NCI-H2081 (cell line): ENCODE measurements around the gene ACER3.
"Not testable (repeated sequence)": the region's sequence is repeated elsewhere in the genome, so short reads cannot be mapped to it uniquely, and the experiment has no call there.

Experiments
- DNase-seq, 2 experiments: peaks; one replicate each; lab custom pipeline; 2025; lab: John Stamatoyannopoulos, UW

Gene ACER3

GRCh38 chr11:76860539-76861475 is at the start of gene ACER3:
Gene ACER3 (plus strand): TSS chr11:76860918. CDS start chr11:76860977, 59 bp downstream.
- peak; percentile 86 for DNase-seq

DNA sequence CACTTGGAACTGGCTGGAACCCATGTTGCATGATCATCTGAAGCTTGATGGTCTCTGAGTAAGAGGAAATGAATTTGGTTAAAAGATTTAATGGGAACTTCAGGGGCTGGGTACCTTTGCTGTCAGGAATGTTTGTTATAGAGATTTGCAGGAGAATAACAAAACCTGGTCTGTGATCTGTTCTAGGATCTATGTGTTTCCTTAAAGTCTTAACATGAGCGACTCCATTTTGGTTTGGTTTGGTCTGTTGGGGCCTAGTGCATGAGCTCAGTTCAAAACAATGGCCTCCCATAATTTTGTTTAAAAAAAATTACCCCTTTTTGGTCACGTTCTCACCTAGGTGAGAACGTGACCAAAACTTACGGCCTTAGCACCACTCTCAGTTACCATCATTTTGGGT is 49.5 kb upstream of the ACER3 start:
- DNase-seq = no peak

DNA sequence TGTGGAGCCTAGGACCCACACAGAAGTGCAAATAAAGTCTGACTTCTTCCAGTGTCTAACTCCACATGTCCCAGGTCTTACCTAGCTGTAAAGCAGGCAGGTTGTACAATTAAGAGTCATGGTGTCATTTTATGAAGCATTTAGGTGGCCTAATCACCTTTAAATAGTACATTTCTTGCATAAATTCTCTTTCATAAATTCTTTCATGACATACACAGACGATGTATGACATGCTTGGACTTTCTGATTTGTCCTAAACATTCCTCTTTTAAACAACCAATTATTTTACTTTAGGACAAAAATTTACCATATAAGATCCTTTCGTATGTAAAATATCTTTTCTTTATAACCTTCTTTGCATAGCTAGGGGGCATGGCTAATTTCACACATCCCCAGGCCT is 46.3 kb upstream of the ACER3 start:
- no peak for DNase-seq

DNA sequence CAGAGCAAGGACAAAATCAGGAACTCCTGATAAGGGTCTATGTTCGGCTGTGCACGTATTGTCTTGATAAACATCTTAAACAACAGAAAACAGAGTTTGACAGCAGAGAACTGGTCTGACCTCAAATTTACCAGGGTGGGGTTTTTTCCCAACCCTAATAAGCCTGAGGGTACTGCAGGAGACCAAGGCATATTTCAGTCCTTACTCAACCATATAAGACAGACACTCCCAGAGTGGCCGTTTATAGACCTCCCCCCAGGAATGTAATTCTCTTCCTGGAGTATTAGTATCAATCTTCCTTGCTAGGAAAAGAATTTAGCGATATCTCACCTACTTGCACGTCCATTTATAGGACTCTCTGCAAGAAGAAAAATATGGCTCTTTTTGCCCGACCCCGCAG is 45.0 kb upstream of the ACER3 start:
- DNase-seq = not testable (repeated sequence)

- DNase-seq = no peak
Observed at GRCh38 chr11:76820184-76820566, 40.5 kb upstream of the ACER3 start.

DNA sequence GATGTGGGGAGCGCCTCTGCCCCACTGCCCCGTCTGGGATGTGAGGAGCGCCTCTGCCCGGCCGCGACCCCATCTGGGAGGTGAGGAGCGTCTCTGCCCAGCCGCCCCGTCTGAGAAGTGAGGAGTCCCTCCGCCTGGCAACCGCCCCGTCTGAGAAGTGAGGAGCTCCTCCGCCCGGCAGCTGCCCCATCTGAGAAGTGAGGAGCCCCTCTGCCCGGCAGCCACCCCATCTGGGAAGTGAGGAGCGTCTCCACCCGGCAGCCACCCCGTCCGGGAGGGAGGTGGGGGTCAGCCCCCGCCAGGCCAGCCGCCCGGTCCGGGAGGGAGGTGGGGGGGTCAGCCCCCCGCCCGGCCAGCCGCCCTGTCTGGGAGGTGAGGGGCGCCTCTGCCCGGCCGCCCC is 39.3 kb upstream of the ACER3 start:
- DNase-seq = not testable (repeated sequence)

DNA sequence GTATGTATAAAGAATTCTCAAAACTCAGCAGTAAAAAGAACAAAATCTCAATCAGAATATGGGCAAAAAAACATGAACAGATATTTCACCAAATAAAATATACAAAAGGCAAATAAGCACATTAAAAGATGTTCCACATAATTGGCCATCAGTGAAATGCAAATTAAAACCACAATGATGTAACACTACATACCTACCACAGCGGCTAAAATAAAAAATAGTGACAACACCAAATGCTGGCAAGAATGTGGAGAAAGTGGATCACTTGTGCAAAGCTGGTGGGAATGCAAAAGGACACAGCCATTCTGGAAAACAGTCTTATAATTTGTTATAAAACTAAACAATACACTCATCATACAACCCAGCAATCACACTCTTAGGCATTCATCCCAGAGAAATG is 38.3 kb upstream of the ACER3 start:
- DNase-seq = no peak

GRCh38 chr11:76823481-76824028 is 37.2 kb upstream of the ACER3 start:
- no peak for DNase-seq

- DNase-seq = no peak
Observed at GRCh38 chr11:76824083-76824939, 36.4 kb upstream of the ACER3 start.

DNA sequence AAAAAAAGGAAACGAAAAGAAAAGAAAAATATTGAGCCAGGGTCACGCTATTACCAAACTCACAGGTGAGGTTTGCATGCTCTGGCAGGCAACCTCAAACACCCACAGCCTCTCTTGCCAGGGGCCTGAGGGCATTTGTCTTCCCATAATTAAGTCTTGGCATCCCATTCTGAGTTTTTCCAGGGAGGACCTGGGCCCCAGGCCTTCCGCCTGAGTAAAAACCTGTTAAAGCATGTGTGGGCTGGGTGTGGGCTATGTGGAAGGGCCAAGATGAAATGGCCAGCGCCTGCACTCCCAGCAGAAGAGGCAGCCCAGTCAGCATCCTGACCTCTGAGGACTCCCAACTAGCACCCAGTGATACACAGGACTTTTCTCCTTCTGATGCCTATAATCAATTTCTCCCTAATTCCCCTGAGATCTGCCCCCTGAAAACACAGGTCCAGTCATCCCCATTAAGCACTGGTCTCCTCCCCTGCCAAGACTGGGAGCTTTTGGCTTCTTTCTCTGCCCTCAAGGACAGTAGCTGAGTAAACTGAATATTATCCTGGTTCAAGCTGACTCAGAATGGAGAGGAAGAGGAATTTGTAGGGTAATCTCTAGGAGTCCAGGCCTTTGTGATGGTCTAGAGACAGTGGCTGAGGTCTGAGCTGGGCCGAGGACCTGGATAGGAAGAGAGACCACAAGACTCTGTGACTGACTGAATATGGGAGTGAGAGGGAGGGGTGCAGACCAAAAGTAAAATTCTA is 35.6 kb upstream of the ACER3 start:
- DNase-seq = no peak

GRCh38 chr11:76825726-76826396 is 34.9 kb upstream of the ACER3 start:
- DNase-seq = no peak

DNA sequence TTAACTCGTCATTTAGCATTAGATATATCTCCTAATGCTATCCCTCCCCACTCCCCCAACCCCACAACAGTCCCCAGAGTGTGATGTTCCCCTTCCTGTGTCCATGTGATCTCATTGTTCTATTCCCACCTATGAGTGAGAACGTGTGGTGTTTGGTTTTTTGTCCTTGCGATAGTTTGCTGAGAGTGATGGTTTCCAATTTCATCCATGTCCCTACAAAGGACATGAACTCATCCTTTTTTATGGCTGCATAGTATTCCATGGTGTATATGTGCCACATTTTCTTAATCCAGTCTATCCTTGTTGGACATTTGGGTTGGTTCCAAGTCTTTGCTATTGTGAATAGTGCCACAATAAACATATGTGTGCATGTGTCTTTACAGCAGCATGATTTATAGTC is 34.2 kb upstream of the ACER3 start:
- not testable (repeated sequence) for DNase-seq

GRCh38 chr11:76827005-76827404 is 33.7 kb upstream of the ACER3 start:
- DNase-seq = not testable (repeated sequence)

GRCh38 chr11:76830639-76831327 is 29.9 kb upstream of the ACER3 start:
- DNase-seq = no peak

- no peak for DNase-seq
Observed at GRCh38 chr11:76831686-76832310, 28.9 kb upstream of the ACER3 start.

GRCh38 chr11:76832361-76832760 is 28.4 kb upstream of the ACER3 start:
- DNase-seq = no peak

GRCh38 chr11:76834151-76834550 is 26.6 kb upstream of the ACER3 start:
- no peak for DNase-seq

- DNase-seq = no peak
Observed at GRCh38 chr11:76835036-76835435, 25.7 kb upstream of the ACER3 start.

DNA sequence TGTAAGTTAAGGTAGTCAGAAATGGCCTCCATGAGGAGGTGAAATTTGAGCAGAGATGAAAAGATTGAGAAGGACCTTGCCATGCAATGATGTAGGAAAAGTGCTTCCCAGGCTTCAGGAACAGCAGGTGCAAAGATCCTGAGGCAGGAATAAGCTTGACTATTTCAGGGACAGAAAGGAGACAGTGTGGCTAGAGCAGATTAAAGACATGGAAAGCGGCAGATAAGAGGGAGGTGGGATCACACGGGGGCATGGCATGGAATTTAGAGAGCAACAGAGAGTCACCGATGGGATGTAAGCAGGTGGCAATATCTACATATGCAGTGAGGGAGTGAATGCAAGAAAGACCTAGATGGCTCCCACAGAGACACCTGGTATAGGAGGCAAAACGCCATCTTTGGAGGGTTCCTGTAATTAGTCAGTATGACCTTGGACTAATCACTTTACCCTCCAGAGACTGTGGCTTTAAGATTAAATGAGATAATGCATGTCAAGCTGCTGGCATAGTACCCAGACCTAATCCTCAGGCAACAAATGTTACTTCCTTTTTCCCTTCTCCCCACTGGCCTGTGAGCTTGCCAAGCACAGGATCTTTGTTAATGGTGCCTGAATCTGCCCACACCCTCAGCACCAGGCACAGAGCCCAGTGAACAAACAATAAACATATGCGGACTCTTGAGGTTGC is 24.6 kb upstream of the ACER3 start:
- DNase-seq = peak; percentile 61 to 83
